Stimulated activated CD8-positive, alpha-beta memory T cell treated with anti-CD3 and anti-CD28 coated beads, Interleukin-7, amount 100 ng/mL, for 1 hour (primary cell): ENCODE measurements around the gene CLASP1.

ENCODE experiments used
- DNase-seq, 2 donors: peaks; one replicate each; pipeline ENCODE4 v3.0.0-alpha.2; 2020; ENCODE audit warnings: low read depth in 2 of 2

CLASP1 gene

DNA sequence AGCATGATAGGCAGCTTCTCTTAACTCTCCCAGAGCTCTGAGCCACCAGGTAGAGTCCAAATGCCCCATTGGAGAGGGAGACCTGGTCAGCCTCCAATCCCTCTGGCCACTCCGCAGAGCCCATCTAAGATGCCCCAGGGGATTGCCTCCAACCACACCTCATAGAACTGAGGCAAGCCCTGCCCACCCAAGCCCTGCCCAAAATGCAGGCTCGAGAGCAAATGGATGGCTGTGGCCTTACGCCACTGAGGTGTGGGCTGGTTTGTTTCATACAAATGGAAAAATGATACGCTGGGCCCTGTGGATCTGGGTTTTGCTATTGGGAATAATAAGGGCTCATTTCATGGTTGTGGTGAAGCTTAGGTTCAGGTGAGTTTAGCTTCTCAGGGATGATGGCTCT, 361.3 kb downstream of the CLASP1 start:
- DNase-seq: no peak
